Fibroblast of mammary gland (primary cell): ENCODE measurements around the gene RFPL1.
A peak's percentile ranks its signal among the peaks of the same experiment; 100 is the strongest.

Source experiments
- DNase-seq: peaks from one replicate; pipeline ENCODE4 v3.0.0-alpha.2; 2010; ENCODE audit warnings: low read depth
- H3K4me3 ChIP-seq: 2 replicates; pipeline ENCODE4 v1.5.1; 2011; ENCODE audit warnings: low read depth, mild to moderate bottlenecking, low read length, moderate library complexity; ENCODE audit not compliant: control insufficient read depth
- TF ChIP-seq, protein P1 (sequence below): conservative IDR thresholded peaks from 2 replicates; pipeline ENCODE4 v1.5.1; 2011; ENCODE audit warnings: low read depth, low read length, inconsistent platforms; ENCODE audit not compliant: control insufficient read depth, insufficient read depth

The RFPL1 gene

DNA sequence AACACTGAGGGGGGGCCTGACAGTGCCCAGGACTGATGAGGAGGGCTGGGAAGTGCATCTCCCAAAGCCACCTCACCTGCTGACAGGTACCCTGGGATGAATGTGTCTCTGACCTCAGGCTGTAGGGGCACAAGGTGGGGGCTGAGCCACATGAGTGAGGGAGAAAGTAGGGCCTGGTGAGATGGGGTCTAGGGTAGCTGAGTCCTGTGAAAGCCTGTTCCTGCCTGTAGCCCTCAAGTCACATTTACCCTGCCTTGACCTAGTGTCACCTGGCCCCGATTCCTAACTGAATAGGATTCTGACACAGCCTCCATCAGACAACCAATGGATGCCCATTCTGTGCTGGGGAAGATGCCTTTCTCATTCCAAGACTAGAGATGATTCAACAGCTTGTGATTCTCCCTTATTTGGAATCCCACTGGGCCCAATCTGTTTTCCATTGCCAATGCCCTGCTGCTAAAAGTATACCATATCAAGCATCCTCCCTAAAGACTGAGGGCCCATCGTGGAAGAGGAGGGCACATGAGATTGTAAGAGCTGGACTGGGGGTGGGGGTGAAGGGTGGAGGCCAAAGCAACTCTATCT, 11.1 kb upstream of the RFPL1 start:
- DNase-seq, result peak; percentile 5
- H3K4me3 ChIP-seq, result no peak overlapping the region
- TF ChIP-seq, protein P1, sequence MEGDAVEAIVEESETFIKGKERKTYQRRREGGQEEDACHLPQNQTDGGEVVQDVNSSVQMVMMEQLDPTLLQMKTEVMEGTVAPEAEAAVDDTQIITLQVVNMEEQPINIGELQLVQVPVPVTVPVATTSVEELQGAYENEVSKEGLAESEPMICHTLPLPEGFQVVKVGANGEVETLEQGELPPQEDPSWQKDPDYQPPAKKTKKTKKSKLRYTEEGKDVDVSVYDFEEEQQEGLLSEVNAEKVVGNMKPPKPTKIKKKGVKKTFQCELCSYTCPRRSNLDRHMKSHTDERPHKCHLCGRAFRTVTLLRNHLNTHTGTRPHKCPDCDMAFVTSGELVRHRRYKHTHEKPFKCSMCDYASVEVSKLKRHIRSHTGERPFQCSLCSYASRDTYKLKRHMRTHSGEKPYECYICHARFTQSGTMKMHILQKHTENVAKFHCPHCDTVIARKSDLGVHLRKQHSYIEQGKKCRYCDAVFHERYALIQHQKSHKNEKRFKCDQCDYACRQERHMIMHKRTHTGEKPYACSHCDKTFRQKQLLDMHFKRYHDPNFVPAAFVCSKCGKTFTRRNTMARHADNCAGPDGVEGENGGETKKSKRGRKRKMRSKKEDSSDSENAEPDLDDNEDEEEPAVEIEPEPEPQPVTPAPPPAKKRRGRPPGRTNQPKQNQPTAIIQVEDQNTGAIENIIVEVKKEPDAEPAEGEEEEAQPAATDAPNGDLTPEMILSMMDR, result no peak

DNA sequence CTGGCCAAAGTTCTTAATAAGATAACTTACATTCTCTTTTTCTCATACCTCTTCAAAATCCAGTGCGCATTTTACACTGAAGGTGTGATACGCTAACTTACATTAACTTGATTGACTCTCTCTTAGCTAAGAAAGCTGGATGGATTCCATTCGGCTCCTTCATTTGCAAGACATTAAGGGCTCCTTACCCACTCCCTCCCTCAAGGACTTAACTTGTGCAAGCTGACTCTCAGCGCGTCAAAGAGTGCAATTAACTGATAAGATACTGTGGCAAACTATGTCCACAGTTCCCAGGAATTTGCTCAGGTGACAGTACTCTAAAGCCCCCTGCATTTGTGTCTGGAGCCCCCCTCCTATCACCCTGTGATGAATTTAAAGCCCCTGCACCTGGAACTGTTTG, 6.4 kb upstream of the RFPL1 start:
- TF ChIP-seq, protein P1, result no peak
- no peak for DNase-seq
- H3K4me3 ChIP-seq, result no peak overlapping the region

DNA sequence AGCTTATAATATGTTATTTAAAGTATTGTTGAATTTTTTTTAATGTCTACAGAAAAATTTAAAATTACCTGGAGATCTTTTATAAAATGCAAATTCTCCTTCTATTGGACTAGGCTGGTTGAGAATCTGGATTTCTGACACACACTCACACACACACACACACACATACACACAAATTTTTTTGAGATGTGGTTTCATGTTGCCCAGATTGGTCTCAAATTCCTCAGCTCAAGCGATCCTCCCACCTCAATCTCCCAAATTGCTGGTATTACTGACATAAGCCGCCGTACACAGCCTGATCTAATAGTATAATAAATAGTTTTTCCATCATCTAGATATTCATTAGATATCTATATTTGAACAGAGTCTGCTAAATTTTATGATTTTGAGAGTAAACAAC, 4.5 kb upstream of the RFPL1 start:
- TF ChIP-seq, protein P1, result no peak
- H3K4me3 ChIP-seq, result no peak overlapping the region
- no peak for DNase-seq

DNA sequence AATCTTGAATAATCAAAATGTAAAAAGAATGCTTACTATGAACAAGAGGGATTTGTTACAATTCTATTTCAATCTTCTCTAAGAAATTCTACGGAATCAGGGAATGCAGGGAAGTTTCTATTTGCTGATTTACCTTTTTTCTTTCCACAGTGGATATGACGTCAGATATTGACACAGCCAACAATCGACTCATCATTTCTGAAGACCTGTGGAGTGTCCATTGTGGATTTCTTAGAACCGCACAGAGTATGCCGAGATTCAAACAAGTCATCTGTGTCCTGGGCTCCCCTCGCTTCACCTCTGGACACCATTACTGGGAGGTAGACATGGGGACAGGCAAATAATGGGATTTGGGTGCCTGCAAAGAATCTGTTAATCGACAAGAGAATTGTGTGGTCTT, 4.1 kb upstream of the RFPL1 start:
- H3K4me3 ChIP-seq, result no peak overlapping the region
- TF ChIP-seq, protein P1, result no peak

DNA sequence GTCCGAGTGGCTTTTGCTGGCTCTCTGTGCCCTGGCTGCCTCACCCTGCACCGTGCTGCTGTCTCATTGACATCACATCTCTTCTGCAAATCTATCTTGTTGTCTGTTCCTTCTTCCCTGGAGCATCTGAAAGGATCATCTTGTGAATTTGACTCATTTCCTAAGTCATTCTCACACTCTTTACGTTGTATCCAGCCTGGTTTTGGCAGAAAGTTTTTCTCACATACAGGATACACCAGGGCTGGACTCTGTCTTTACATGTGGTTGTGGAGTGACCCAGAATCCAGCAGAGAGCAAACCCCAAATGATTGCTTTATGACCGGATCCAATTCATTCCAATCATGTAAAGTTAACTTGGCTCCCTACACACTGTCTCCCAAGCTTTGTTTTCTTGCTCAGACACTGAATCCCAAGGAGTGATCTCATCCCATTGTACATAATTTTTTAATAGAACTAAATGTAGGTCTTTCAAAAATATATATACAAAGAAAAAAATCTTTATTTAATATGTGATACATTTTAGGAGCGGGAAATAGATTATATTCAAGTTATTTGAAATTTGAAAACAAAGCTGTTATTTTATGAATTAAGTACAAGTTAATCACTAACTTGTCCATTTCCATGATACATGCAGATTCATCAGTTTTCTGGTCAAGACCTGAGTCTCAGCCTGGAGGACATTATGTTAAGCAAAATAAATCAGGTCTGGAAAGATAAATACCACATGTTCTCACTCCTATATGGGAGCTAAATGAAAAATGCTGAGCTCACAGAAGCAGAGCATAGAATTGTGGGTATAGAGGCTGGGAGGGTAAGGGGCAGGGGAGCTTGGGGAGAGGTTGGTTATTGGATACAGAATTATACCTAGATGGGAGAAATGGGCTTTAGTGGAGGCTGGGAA, 2.9 kb upstream of the RFPL1 start:
- no peak overlapping the region for H3K4me3 ChIP-seq
- DNase-seq, result peak; percentile 39
- TF ChIP-seq, protein P1, result no peak

More for the DNA sequence above, 4.1 kb upstream of the RFPL1 start:
- DNase-seq, result no peak

DNA sequence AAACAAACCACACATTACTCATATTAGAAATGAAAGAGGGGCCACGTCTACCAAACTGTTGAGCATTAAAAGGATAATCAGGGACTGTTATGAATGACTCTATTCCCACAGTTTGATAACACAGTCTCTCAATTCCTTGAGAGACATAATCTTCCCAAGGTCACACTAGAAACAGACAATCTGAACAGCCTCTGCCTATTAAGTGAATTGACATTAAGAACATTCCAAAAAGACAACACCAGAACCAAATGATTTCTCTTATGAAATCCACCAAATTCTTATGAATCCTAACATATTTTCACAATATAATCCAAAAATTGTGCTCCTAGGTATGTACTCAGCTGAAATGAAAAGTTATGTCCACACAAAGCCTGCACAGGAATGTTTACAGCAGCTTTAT, 4.6 kb downstream of the RFPL1 start:
- no peak for DNase-seq
- TF ChIP-seq, protein P1, result no peak
- H3K4me3 ChIP-seq, result no peak overlapping the region
